Lower leg skin (tissue), 3 donors: ENCODE data around the gene MEIS2.

Experiments
- POLR2A ChIP-seq, 2 donors: fragments of 450-650 bp; IDR thresholded peaks; one replicate each; pipeline ENCODE4 v1.6.1; 2016 to 2017; ENCODE audit warnings: antibody characterized with exemption in 2 of 2, mild to moderate bottlenecking in 1 of 2, moderate library complexity in 1 of 2
- TF ChIP-seq, protein P1 (sequence below), 3 donors: fragments of 450-650 bp; IDR thresholded peaks; one replicate each; pipeline ENCODE4 v1.5.1; 2016; ENCODE audit warnings: antibody characterized with exemption in 3 of 3, mild to moderate bottlenecking in 3 of 3, moderate library complexity in 2 of 3

- no peak for TF ChIP-seq POLR2A (IDR thresholded peaks at IDR 0.05)
- TF ChIP-seq, protein P1, sequence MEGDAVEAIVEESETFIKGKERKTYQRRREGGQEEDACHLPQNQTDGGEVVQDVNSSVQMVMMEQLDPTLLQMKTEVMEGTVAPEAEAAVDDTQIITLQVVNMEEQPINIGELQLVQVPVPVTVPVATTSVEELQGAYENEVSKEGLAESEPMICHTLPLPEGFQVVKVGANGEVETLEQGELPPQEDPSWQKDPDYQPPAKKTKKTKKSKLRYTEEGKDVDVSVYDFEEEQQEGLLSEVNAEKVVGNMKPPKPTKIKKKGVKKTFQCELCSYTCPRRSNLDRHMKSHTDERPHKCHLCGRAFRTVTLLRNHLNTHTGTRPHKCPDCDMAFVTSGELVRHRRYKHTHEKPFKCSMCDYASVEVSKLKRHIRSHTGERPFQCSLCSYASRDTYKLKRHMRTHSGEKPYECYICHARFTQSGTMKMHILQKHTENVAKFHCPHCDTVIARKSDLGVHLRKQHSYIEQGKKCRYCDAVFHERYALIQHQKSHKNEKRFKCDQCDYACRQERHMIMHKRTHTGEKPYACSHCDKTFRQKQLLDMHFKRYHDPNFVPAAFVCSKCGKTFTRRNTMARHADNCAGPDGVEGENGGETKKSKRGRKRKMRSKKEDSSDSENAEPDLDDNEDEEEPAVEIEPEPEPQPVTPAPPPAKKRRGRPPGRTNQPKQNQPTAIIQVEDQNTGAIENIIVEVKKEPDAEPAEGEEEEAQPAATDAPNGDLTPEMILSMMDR (IDR thresholded peaks at IDR 0.05), result no peak
Observed at GRCh38 chr15:37071134-37071533, 29.2 kb downstream of the MEIS2 start.
